NCI-H146 treated with DMSO at 0.1 percent for 48 hours (cell line): Measurements from ENCODE around the gene PITPNM3.

Experiments
- DNase-seq: peaks from one replicate; lab custom pipeline; 2025; ENCODE audit not compliant: unreplicated experiment; lab: John Stamatoyannopoulos, UW

PITPNM3 gene

DNA sequence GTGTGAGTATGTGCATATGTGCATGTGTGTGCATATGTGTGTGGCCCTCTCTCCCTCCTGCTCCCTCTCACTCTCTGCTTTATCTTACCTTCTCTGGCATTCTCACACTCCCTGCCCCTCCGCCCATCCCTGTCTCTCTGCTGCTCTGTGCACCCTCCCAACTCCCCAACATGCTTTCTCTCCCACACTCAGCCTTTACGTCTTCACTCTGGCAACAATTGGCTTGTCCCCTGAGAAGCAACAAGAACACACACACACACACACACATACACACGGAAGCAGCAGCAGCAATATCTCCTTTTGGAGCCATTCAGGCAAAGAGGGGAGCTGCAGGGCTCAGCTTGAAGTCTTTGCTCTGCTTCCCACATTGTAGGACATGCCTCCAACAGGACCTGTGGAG is 27.8 kb downstream of the PITPNM3 start:
- DNase-seq = no peak

DNA sequence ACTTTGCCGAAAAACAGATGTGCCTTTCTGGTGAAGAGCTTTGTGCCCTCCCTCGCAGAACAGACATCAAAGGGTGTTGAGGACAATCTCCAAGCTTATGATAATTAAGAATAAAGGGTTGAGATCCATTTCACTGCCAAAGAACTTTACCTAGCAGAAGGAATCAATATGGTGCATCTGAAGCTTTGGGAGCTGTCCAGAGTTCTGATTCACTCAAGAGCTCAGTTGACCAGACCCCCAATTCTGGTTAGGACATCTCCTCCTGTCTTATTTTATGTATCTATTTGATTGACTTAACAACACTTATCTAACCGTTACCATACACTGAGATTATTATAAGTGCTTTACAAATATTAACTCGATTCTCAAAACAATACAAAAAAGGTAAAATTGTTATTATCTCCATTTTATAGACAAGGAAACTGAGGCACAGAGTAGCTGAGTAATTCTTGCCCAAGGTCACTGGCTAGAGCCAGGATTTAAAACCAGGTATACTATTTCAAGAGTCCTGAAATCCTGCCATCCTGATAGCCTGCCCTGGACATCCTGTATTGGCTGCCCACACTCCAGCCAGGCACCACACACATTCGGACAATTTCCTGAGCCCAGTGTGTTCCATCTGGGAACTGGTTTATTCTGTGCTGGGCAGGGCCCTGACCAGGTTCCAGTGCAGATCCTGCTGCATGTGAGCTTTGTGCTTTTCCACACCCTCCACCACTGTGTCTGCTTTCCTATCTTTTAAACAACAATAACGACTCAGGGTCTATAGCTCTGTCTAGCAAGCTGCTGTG is 29.8 kb downstream of the PITPNM3 start:
- no peak for DNase-seq

DNA sequence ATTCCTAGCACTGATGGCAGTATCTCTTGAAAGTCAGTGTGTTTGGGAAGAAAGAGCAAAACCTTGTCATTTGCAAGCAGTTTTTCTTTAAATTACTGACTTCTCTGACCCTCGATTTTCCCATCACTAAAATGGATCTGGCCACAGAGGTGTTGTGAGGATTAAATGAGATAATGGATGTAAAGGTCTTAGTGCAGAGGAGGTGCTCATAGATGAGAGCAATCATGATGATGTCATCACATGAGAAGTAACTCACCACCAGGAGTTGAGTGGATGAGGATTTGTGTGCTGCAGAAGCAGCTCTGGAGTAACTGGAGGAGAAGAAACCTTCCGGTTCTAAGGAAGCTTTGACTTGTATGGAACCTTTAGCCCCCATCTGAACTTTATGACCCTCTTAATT is 30.6 kb downstream of the PITPNM3 start:
- DNase-seq = no peak

GRCh38 chr17:6525141-6525540 is 31.2 kb downstream of the PITPNM3 start:
- DNase-seq = no peak

- no peak for DNase-seq
Measured at GRCh38 chr17:6524520-6524919, 31.8 kb downstream of the PITPNM3 start.

DNA sequence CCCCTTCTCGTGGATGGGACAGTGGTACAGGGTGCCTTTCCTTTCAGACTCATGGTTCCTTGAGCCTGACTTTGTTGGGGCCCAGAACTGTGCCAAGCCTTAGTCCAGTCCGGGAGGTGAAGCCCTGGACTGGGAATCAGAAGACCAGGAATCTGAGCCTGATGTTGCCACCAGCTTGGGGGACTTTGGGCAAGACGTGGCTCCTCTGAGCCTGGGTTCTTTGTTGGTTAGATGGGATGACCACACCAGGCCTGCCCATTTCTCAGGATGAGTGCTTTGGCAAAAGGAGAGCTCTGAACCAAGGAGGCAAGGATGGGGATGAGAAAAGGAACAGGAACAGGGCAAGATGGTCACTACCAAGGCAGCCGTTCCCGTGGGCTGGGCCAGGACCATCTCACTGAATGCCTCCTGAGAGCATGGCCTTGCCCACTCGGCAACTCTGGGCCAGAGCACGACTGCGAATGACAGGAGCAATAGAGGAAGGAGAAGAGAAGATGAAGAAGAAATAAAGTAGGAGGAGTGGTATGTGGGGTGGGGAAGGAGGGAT is 32.5 kb downstream of the PITPNM3 start:
- DNase-seq = no peak

DNA sequence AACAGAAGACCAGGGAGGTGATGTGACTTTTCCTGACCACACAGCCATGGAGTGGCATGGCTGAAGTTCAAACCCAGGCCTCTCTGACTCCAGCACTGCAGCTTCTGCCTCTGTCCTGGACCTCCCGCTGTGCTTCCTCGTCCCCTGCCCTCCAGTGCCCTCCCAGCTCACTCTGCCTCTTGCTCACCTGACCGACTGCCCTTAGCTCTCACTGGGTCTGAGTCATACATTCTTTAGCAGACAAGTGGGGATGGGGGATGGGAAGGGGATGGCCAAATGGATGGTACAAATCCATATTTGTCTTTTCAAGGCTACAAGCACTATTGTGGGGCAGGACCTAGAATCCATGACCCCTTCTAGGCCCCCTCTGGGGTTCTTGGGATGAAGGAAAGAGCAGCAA is 33.0 kb downstream of the PITPNM3 start:
- DNase-seq = no peak

DNA sequence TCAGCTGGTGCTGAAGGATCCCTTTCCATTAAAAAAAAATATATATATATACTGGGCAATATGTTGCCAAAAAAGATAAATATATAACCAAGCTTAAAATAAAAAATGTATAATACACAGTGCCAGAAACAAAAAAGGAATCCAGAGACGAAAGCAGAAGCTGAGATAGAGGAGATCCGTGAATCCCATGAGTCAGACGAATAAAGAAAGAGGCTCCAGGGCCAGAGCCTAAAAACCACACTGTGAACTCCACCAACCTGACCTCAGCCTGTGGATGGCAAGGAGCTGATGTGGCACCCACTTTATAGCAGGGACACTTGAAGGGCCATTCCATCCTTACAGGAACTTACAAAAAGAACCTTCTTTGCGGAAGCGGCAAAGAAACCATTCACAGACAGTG is 34.8 kb downstream of the PITPNM3 start:
- DNase-seq = no peak

DNA sequence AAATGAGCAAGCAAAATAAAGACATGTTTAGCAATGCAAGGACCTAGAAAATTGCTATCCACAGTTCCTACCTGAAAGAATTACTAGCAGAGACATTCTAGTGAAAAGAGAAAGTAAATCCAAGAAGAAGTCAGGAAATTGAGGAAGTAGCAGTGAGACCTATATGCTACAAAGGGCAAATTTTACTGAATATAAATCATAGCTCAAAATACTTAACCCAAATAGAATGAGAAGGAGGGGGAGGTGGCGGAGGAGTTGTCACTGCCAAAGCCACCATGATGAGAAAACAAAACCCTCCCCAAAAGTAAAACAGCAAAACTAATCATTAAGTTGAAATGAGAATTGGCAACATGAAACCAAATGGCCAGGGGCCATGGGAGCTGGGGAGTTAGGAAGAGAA is 39.3 kb downstream of the PITPNM3 start:
- DNase-seq = no peak

GRCh38 chr17:6514371-6514770 is 42.0 kb downstream of the PITPNM3 start:
- DNase-seq = no peak

- DNase-seq = no peak
Measured at GRCh38 chr17:6512552-6512951, 43.8 kb downstream of the PITPNM3 start.

DNA sequence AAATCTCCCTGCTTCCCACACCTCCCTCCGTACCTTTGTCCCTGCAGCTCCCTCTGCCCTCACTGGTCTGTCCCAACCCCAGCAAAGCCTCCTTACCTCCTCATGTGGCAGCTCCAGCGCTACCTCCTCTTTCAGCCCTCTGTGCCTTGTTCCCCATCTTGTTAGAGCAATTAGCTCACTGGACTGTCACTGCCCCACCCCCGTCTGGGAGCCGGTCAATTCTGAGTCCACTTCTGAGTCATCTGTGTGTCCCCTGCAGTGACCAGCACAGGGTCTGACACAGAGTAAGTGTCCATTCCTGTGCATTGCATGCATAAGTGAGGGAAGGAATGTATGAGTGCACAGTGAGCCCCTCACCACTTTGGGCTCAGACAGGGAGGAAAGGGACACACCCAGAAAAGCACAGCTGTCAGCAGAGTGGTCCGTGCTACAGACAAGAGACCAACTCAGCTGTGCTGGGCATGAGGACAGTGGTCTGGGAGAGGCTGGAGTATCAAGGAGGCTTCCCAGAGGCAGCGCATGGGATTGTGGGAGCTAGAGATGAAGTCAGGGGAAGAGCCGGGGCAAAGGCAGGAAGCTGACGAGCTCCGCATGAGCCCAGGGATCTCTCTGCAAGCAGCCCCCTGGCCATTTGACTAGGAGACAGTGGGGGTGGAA is 45.9 kb downstream of the PITPNM3 start:
- no peak for DNase-seq

DNA sequence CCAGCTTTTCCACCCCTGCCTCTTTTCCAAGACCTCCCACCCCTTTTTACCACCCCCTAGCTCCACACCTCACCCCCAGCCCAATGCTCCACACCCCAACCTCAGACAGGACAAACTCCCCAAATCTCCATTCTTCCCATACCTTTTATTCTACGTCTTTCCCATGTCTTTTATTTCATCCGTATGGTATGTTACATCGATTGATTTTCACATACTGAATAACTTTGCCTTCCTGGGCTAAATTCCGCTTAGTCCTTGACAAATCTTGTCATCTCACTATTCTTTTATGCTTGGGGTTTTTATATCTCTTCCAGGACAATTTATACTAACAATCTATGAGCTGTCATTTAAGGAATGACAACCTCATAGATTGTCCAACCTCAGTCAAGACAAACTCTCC is 46.4 kb downstream of the PITPNM3 start:
- no peak for DNase-seq

DNA sequence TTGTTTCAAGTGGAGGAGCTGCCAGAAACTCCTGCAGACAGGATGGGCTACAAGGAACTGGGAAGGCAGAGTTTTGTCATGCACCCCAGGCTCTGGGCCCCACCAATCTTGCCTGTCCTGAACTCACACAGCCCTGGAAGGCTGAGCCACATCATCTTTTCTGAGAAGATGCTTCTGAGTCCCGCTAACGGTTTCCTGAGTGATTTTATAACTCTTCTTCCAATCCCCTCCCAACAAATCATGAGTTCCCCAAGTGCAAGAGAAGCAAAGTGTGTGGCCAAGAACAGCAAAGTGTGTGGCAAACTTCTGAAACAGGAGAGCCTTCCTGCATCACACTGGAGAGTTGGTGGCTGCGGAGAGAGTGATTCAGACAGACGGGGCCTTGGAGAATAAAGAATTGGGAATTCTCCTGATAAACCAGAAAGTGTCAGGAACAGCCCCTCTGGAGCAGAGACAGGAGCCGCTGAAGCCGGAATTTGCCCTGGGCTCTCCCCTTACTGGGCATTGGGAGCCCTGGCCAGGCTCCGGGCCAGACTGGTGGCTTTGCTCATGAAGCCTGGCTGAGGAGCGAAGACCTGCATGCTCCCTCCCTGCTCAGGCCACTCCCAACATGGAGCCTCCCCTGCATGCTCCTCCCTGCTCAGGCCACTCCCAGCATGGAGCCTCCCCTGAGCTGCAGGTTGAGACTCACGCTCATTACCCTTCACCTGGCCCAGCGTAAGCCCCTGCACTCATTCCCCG is 47.2 kb downstream of the PITPNM3 start:
- no peak for DNase-seq

DNA sequence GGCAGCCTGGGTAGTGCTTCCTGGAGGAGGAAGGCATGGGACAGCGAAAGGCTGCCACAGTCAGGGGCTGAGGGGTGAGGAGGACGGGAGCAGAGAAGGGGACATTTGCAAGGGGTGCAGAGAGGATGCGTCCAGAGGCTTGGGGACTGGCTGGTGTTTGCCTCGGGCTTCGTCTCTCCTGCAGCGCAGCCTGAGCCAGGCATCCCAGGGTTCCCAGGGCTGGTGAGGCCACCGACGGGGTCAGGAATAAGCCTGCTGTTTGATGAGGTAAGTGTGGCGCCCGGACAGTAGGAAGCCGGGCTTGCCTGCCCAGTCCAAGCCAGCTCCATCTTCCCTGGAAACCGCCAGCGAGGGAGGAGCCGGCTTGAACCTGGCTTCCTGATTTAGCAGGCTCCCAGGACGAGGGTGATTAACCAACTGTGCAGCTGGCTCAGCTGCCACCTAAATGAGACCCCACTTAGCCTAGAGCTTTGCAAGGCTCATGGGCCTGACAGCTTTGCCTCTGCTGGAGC is 47.8 kb downstream of the PITPNM3 start:
- no peak for DNase-seq

DNA sequence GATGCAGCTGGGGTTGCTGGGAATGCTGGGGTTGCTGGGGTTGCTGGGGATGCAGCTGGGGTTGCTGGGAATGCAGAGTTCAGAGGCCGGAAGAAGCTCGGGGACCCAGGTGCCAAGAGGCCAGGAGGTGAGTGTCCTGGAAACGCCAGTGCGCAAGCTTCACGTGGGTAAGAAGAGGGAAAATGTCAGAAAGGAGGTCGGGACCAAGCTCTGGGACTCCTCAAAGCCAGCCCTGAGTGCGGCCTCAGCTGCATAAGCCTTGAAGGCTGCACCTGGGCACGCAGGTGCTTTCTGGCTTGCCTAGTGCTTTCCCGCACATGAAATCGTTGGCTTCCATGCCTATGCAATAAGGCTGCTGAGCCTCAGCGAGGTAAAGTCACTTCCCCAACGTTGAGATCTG is 48.3 kb downstream of the PITPNM3 start:
- no peak for DNase-seq

DNA sequence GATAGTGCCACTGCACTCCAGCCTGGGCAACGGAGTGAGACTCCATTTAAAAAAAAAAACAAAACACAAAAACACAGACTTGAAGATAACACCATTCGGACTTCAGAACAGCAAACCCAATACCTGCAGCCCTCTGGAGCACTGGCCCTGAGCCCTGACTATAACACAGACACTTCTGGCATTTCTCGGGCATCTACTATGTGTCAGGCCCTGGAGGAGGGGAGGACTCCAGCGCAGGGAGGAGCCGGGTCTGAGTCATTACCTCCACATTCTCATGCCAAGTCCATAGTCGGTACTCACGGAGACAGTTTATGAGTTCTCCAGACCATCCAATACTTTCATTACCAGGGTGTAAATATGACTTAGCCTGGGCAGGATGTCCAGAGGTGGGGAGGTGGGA is 48.8 kb downstream of the PITPNM3 start:
- DNase-seq = no peak

DNA sequence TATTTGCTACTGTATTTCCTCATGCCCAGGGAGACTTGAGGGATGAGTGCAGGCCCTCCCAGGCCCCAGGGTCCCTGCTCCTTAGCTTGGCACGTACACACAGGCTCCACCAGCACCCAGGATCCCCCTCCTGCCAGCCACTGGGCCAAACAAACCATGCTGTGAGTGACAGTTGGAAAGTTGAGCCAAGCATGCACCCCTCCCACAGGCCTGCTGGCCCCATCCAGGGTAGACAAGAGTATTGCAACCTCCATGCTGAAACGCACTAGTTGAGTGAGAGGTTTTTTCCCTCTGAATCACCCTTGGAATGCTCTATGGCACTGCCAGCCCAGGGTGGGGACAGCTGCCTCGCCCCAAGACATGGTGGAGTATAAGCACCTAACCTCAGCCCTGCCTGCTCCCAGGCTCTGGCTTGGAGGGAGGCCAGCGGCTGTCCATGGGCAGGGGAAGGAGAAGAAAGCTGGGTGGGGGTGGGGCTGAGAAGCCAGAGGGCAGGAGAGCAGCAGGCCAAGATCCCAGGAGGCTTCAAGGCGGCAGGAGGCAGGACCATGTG is 49.6 kb downstream of the PITPNM3 start:
- no peak for DNase-seq

DNA sequence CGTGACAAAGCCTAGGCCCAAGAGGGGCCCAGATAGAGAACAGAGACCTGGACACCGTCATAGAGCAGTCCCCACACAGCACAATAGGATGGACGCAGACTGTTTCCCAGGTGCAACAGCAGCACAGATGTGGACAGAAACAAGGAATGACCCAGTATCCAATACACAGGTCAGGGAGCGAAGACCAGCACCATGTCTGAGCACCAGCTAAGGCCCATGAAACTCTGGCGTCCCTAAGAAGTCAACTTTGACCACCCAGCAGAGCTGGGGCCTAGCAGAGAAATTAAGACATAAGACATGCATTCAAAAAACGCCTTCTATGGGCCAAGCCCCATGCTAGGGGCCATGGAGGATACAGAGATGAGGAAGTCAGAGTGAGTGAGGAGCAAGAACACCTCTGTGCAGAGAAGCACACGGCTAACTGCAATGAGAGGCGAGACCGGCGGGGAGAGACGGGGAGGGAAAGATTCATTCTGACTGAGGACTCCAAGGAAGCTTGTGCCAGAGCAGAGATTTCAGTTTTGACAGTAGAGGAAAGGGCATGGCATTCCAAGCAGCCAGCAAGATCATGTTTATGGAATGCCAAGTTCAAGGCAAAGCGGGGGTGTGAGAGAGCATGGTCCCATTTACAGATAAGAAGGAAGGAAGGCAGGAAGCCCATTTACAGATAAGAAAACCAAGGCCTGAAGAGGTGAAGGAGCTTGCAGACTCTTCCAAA is 50.8 kb downstream of the PITPNM3 start:
- no peak for DNase-seq

GRCh38 chr17:6503641-6504195 is 52.6 kb downstream of the PITPNM3 start:
- no peak for DNase-seq
